Aorta (tissue), 5 donors: ENCODE data around the gene DCAF8L1. TPM values are rescaled to one million over a fixed set of nuclear protein-coding genes. Genes with fewer than 3 reads are reported as not detected.
"Not testable (repeated sequence)": the region's sequence is repeated elsewhere in the genome, so short reads cannot be mapped to it uniquely, and the experiment has no call there.

Source experiments
- ATAC-seq: fragments of 200-7000 bp; cut with Tn5 transposase; one replicate; pipeline ENCODE4 v1.9.1; 2022; ENCODE audit warnings: moderate library complexity; ENCODE audit not compliant: low FRiP score
- DNase-seq, 2 donors: peaks; one replicate each; pipeline ENCODE4 v3.0.0-alpha.2; 2020
- H3K27ac ChIP-seq, 2 donors: one replicate each; pipeline ENCODE4 v1.5.1; 2013; ENCODE audit warnings: low read length in 2 of 2, mild to moderate bottlenecking in 2 of 2, moderate library complexity in 2 of 2, control low read depth in 1 of 2, inconsistent platforms in 1 of 2, low read depth in 1 of 2
- H3K27me3 ChIP-seq, 2 donors: one replicate each; pipeline ENCODE4 v1.6.1; 2013; ENCODE audit warnings: control low read depth in 1 of 2, low read length in 1 of 2, mild to moderate bottlenecking in 1 of 2, moderate library complexity in 1 of 2; ENCODE audit not compliant: insufficient read depth in 2 of 2, control insufficient read depth in 1 of 2
- H3K36me3 ChIP-seq, 2 donors: one replicate each; pipeline ENCODE4 v1.6.1; 2013; ENCODE audit warnings: control low read depth in 1 of 2, low read length in 1 of 2, mild to moderate bottlenecking in 1 of 2; ENCODE audit not compliant: insufficient read depth in 2 of 2, control insufficient read depth in 1 of 2
- H3K4me1 ChIP-seq, 2 donors: one replicate each; pipeline ENCODE4 v1.6.1; 2013; ENCODE audit warnings: low read length in 2 of 2, control low read depth in 1 of 2, mild to moderate bottlenecking in 1 of 2, moderate library complexity in 1 of 2; ENCODE audit not compliant: insufficient read depth in 2 of 2, control insufficient read depth in 1 of 2
- H3K4me3 ChIP-seq, 2 donors: one replicate each; pipeline ENCODE4 v1.5.1; 2013; ENCODE audit warnings: low read length in 2 of 2, control low read depth in 1 of 2, mild to moderate bottlenecking in 1 of 2
- H3K9me3 ChIP-seq: one replicate; pipeline ENCODE4 v1.6.1; 2013; ENCODE audit warnings: mild to moderate bottlenecking, low read length; ENCODE audit not compliant: control insufficient read depth
- WGBS, 2 donors: extraction: QIAGEN DNeasy Blood & Tissue Kit; methylation state at CpG; one replicate each; pipeline ENCODE4 v1.1.7; 2013; 5-methylcytosine and 5-hydroxymethylcytosine counted together
- intact Hi-C, 2 donors: fragments of 100-400 bp; cut with DNase I; formaldehyde crosslinking; loops; one replicate each; pipeline versions ENCODE4 v1.14.2 to v1.15.0; 2022
- polyA plus RNA-seq, 2 donors: library from polyadenylated mRNA; stranded (reverse); fragments of 200-250 nt; gene quantifications; one replicate each; pipeline ENCODE4 v1.2.3, GENCODE V29; 2013
- total RNA-seq, 2 donors: library from RNA; stranded (reverse); fragmentation: NEBNext Ultra II Directional; extraction: Animal tissue kit (Norgen Biotek cat#: 25700); gene quantifications; one replicate each; pipeline ENCODE4 v1.2.1, GENCODE V29; 2021
- donor health status: healthy with polysubstance abuse.
- donor health status: Bipolar disorder and iron deficiency.
- donor health status: DM: no; HTN: no; CAD: no.
- donor health status: DM: no; HTN: no; CAD: no.
- donor health status: DM: yes; HTN: yes; CAD: no.

Gene DCAF8L1
- total and polyA plus RNA-seq, 4 donors: not detected

GRCh38 chrX:27987862-27988646 lies 6.8 kb upstream of the DCAF8L1 start:
- no peaks in the 10 kb centered on the region for H3K4me1 ChIP-seq
- H3K9me3 ChIP-seq: no peaks in the 10 kb centered on the region
- H3K36me3 ChIP-seq: no peaks in the 10 kb centered on the region
- intact Hi-C loops: no loop called here
- no peak for ATAC-seq
- no peak overlapping the region for H3K27ac ChIP-seq
- 38 to 51% methylated on average over 2 of the region's 2 CpGs for WGBS, 2 donors
- H3K4me3 ChIP-seq: no peak overlapping the region
- no peaks in the 10 kb centered on the region for H3K27me3 ChIP-seq
- no peak for DNase-seq

- intact Hi-C loops, DNase-seq, H3K9me3 ChIP-seq, H3K27ac ChIP-seq, H3K27me3 ChIP-seq, H3K36me3 ChIP-seq, ATAC-seq, H3K4me1 ChIP-seq, H3K4me3 ChIP-seq: not testable (repeated sequence)
- 68 to 83% methylated on average over 4 of the region's 4 CpGs for WGBS, 2 donors
Observed at GRCh38 chrX:27976934-27977333, 4.3 kb downstream of the DCAF8L1 start.

DNA sequence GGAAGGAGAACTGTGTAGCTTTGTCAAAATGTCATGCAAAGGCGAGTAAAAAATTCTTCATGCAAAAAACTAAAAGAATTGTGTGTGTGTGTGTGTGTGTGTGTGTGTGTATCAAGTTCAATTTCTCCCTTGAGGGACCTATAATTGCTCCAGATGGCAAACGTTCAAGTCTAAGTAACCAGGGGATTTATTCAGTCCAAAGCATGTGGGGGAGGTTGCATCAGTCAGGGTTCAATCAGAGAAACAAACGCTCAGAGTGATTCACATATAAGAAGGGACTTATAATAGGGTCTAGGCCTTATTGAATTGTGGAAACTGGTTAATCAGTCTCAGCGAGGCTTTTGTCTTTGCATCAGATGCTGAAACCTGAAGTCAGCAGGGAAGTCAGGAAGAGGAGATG lies 5.0 kb downstream of the DCAF8L1 start:
- intact Hi-C loops: no loop called here
- ATAC-seq: no peak
- Histone ChIP-seq H3K36me3 (no peaks in the 10 kb centered on the region), H3K4me1 (no peaks in the 10 kb centered on the region), H3K27ac (no peak overlapping the region), H3K4me3 (no peak overlapping the region), H3K9me3 (no peaks in the 10 kb centered on the region), H3K27me3 (no peaks in the 10 kb centered on the region)
- 27 to 36% methylated on average over 4 of the region's 4 CpGs for WGBS, 2 donors
- DNase-seq: no peak

DNA sequence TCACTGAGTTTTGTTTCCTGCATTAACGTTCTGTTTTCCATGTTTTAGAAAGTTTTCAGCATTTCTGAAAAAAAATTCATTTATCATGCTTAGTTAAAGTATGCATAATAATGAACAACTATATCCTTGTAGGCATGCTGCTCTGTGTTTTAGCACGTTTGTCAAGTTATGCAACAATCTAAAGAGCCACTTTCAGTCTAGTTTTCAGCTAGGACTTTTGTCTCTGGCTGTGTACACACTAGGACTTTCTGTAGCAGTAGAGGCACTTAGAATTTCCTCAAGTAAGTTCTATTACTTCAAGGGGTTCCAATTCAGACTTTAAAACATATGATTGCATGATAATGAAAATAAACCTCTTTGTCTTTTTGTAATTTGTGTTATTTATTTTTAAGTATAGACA lies 12.4 kb downstream of the DCAF8L1 start:
- Histone ChIP-seq H3K36me3 (no peaks in the 10 kb centered on the region), H3K4me3 (no peak overlapping the region), H3K4me1 (no peaks in the 10 kb centered on the region), H3K27me3 (no peaks in the 10 kb centered on the region), H3K9me3 (no peaks in the 10 kb centered on the region), H3K27ac (no peak overlapping the region)
- intact Hi-C loops: no loop called here
- no peak for ATAC-seq
- 8 to 14% methylated on average over 2 of the region's 2 CpGs for WGBS, 2 donors
- DNase-seq: no peak

DNA sequence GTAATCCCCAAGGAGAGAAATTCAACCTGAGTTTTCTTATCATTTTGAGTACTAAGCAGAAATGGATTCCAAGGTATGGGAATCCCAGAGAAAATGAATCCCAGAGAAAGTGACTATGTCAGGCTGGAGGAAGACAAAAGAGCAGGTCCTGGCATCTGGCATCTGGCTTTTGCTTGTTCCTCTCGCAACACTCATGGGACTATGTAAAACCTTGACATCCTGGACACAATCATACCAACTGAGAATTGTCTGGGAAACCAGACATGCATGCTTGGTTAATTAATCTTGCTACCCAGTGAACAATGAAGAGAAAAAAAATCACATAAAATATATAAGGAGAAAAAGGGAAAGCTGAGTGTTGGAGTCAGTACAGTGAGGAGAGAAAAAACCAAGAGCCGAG lies 12.9 kb downstream of the DCAF8L1 start:
- H3K9me3 ChIP-seq: no peaks in the 10 kb centered on the region
- intact Hi-C loops: no loop called here

DNA sequence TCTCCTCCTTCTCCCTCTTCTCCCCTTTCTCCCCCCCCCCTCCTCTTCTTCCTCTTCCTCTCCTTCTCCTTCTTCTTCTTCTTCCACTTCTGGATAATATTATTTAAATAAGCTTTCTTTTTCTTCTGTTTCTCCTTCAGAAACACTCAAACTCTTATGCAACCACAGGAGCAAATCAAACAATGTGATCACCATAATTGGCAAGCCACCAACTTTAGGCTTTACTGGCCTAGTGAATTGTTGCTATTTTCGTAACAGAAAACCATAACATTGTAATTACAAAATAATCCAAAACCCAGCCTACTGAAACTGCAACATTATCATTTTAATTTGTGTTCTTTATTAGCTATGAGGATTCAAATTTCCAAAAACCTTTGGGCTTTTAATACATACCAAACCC lies 14.3 kb downstream of the DCAF8L1 start:
- no peak overlapping the region for H3K4me3 ChIP-seq
- no peaks in the 10 kb centered on the region for H3K9me3 ChIP-seq
- H3K27me3 ChIP-seq: no peaks in the 10 kb centered on the region
- intact Hi-C loops: no loop called here
- DNase-seq (no peak), ATAC-seq (no peak)
- no peaks in the 10 kb centered on the region for H3K4me1 ChIP-seq
- no peak overlapping the region for H3K27ac ChIP-seq
- no peaks in the 10 kb centered on the region for H3K36me3 ChIP-seq
- WGBS, 2 donors: 33 to 48% methylated on average over 1 of the region's 1 CpG

More for the DNA sequence above, 12.9 kb downstream of the DCAF8L1 start:
- no peak overlapping the region for H3K27ac ChIP-seq
- ATAC-seq: no peak
- no peak for DNase-seq
- WGBS, 2 donors: 45 to 50% methylated on average over 2 of the region's 2 CpGs
- H3K4me1 ChIP-seq: no peaks in the 10 kb centered on the region
- H3K27me3 ChIP-seq: no peaks in the 10 kb centered on the region
- H3K4me3 ChIP-seq: no peak overlapping the region
- H3K36me3 ChIP-seq: no peaks in the 10 kb centered on the region

DNA sequence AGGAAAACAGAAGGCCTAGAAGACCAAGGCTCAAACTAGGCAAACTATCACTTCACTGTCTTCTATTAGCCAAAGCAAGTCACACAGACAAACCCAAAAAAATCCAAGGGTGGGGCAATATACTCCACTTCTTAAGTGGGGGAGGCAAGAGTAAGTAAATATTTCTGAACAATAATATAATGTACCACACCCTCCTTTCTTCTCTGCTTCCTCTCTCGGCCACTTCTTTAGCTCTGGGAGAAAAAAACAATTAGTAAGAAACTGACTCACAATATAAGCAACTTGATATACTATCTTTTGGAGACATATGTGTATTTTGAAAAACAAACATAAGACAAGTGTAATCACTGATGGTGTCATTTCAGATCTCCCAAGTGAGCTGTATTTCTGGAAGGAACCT lies 14.8 kb downstream of the DCAF8L1 start:
- Histone ChIP-seq H3K36me3 (no peaks in the 10 kb centered on the region), H3K27ac (no peak overlapping the region), H3K9me3 (no peaks in the 10 kb centered on the region), H3K4me1 (no peaks in the 10 kb centered on the region), H3K27me3 (no peaks in the 10 kb centered on the region), H3K4me3 (no peak overlapping the region)
- ATAC-seq (no peak), DNase-seq (no peak)
- intact Hi-C loops: no loop called here
- WGBS, 2 donors: 73 to 83% methylated on average over 1 of the region's 1 CpG

GRCh38 chrX:27965348-27965747 lies 15.9 kb downstream of the DCAF8L1 start:
- H3K4me1 ChIP-seq, H3K27me3 ChIP-seq, intact Hi-C loops, H3K4me3 ChIP-seq, H3K36me3 ChIP-seq, H3K27ac ChIP-seq, H3K9me3 ChIP-seq, ATAC-seq, DNase-seq: not testable (repeated sequence)
- WGBS, 2 donors: 72 to 89% methylated on average over 5 of the region's 5 CpGs

DNA sequence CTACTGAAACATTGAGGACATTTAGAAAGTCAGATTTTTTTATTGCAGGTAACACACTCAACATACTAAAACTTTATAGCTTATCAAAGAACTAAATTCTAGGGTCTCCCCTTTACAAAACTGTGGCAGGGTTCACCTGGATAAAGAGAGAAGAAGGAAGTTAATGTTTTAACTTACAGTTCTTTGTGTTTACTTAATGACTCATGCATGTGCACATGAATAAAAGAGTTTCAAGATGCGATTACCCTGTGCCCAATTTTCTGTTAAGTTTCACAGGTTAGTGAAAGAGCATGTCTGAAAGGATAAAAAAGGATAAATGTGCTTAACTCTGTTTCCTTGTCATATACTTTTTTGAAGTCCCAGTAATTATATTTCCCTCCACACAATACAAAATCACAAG lies 16.8 kb downstream of the DCAF8L1 start:
- DNase-seq: no peak
- 34 to 37% methylated on average over 1 of the region's 1 CpG for WGBS, 2 donors
- Histone ChIP-seq H3K27ac (no peak overlapping the region), H3K27me3 (no peaks in the 10 kb centered on the region), H3K9me3 (no peaks in the 10 kb centered on the region), H3K36me3 (no peaks in the 10 kb centered on the region), H3K4me1 (no peaks in the 10 kb centered on the region), H3K4me3 (no peak overlapping the region)
- intact Hi-C loops: no loop called here
- ATAC-seq: no peak
